HCT116 (cell line): ENCODE measurements around the gene ADAP2. TPM values are rescaled to one million over a fixed set of nuclear protein-coding genes. Genes with fewer than 3 reads are reported as not detected.
"Not testable (repeated sequence)": the region's sequence is repeated elsewhere in the genome, so short reads cannot be mapped to it uniquely, and the experiment has no call there.

Source experiments
- ATAC-seq: fragments of 200-7000 bp; cut with Tn5 transposase; 2 replicates; pipeline ENCODE4 v1.9.1; 2020; ENCODE audit warnings: mild to moderate bottlenecking, moderate library complexity
- BruUV-seq: library from RNA; stranded (reverse); fragments of 400-500 nt; replicated peaks from 2 replicates; lab custom pipeline; 2021; lab: Mats Ljungman, UMichigan
- CTCF ChIA-PET: fragments of 300-600 bp; sonication (Branson Sonifier 250); formaldehyde crosslinking; loops from one replicate; lab custom pipeline; 2021; ENCODE audit warnings: antibody characterized with exemption; lab: Charles Lee
- POLR2A ChIA-PET: fragments of 300-600, 350-600 bp; sonication (Branson Sonifier 250); formaldehyde crosslinking; loops from one replicate; lab custom pipeline; 2021; ENCODE audit warnings: antibody characterized with exemption; lab: Charles Lee
- RAD21 ChIA-PET, 2 experiments: fragments of 300-600 bp; sonication (Branson Sonifier 250); formaldehyde crosslinking; loops; one replicate each; lab custom pipeline; 2023; ENCODE audit warnings: low total read pairs in 2 of 2; ENCODE audit not compliant: uncharacterized antibody in 2 of 2, unreplicated experiment in 2 of 2, low non-redundant PET in 1 of 2; lab: Charles Lee
- DNase-seq: peaks from one replicate; pipeline ENCODE4 v3.0.0-alpha.2; 2010; ENCODE audit warnings: low read depth, low spot score
- H2AFZ ChIP-seq: fragments of 200-600 bp; shearing (Covaris generic), sonication (generic); 2 replicates; pipeline ENCODE4 v1.6.1; 2017; ENCODE audit warnings: low read depth, mixed run types, mixed read lengths, antibody characterized with exemption, low read length; ENCODE audit not compliant: poor library complexity, severe bottlenecking
- H3K27ac ChIP-seq: 2 replicates; pipeline ENCODE4 v1.5.1; 2012; ENCODE audit warnings: low read depth, low read length
- H3K27me3 ChIP-seq: fragments of 200-600 bp; sonication (generic); 2 replicates; pipeline ENCODE4 v1.6.1; 2016; ENCODE audit warnings: mixed run types, low read length, mixed read lengths; ENCODE audit not compliant: insufficient read depth
- H3K36me3 ChIP-seq, 2 experiments: fragments of 200-500 bp in 1 of 2; fragments of 200-600 bp in 1 of 2; sonication (Bioruptor generic) in 1 of 2; sonication (generic) in 1 of 2; 2 replicates each; pipeline versions ENCODE4 v1.5.1 to v1.6.1; 2014 to 2016; ENCODE audit warnings: low read length in 2 of 2, inconsistent platforms in 1 of 2, mixed read lengths in 1 of 2, mixed run types in 1 of 2; ENCODE audit not compliant: insufficient read depth in 2 of 2, control insufficient read depth in 1 of 2
- H3K4me1 ChIP-seq, 2 experiments: fragments of 200-600 bp in 1 of 2; sonication (generic) in 1 of 2; 2 replicates each; pipeline versions ENCODE4 v1.5.1 to v1.6.1; 2012 to 2017; ENCODE audit warnings: low read length in 2 of 2, inconsistent platforms in 1 of 2, mild to moderate bottlenecking in 1 of 2, mixed read lengths in 1 of 2, mixed run types in 1 of 2, moderate library complexity in 1 of 2; ENCODE audit not compliant: insufficient read depth in 2 of 2, control insufficient read depth in 1 of 2
- H3K4me2 ChIP-seq: fragments of 200-600 bp; sonication (generic); 2 replicates; pipeline ENCODE4 v1.6.1; 2017; ENCODE audit warnings: mixed run types, low read length, mixed read lengths
- H3K4me3 ChIP-seq, 2 experiments: fragments of 200-600 bp in 1 of 2; sonication (generic) in 1 of 2; replicated peaks in 1 of 2; 2 replicates each; pipeline ENCODE4 v1.5.1; 2011 to 2016; ENCODE audit warnings: low read length in 2 of 2, control low read depth in 1 of 2, low read depth in 1 of 2, mild to moderate bottlenecking in 1 of 2, mixed read lengths in 1 of 2, mixed run types in 1 of 2
- H3K79me2 ChIP-seq: fragments of 200-600 bp; sonication (generic); 2 replicates; pipeline ENCODE4 v1.6.1; 2017; ENCODE audit warnings: mild to moderate bottlenecking, mixed run types, low read length, moderate library complexity, mixed read lengths; ENCODE audit not compliant: insufficient read depth
- H3K9ac ChIP-seq: fragments of 200-600 bp; sonication (generic); 2 replicates; pipeline ENCODE4 v1.6.1; 2016; ENCODE audit warnings: low read length, mixed read lengths
- H3K9me2 ChIP-seq: fragments of 200-600 bp; sonication (generic), shearing (Covaris generic); 2 replicates; pipeline ENCODE4 v1.6.1; 2017; ENCODE audit warnings: mixed run types, mild to moderate bottlenecking, moderate library complexity; ENCODE audit not compliant: insufficient read depth
- H3K9me3 ChIP-seq, 2 experiments: fragments of 200-500 bp in 1 of 2; fragments of 200-600 bp in 1 of 2; sonication (Bioruptor generic) in 1 of 2; sonication (generic) in 1 of 2; 2 replicates each; pipeline ENCODE4 v1.6.1; 2014 to 2017; ENCODE audit warnings: low read length in 2 of 2, mixed read lengths in 2 of 2, inconsistent platforms in 1 of 2, low read depth in 1 of 2, mild to moderate bottlenecking in 1 of 2, mixed run types in 1 of 2, moderate library complexity in 1 of 2; ENCODE audit not compliant: control insufficient read depth in 1 of 2, insufficient read depth in 1 of 2
- H4K20me1 ChIP-seq: fragments of 200-600 bp; sonication (generic), shearing (Covaris generic); 2 replicates; pipeline ENCODE4 v1.6.1; 2017; ENCODE audit warnings: mixed run types, mild to moderate bottlenecking, moderate library complexity; ENCODE audit not compliant: insufficient read depth
- ATF3 ChIP-seq: IDR thresholded peaks from 2 replicates; pipeline ENCODE4 v1.6.1; 2012
- CBX3 ChIP-seq: IDR thresholded peaks from 2 replicates; pipeline ENCODE4 v1.6.1; 2012; ENCODE audit warnings: low read depth
- EGR1 ChIP-seq: IDR thresholded peaks from 2 replicates; pipeline ENCODE4 v1.6.1; 2012; ENCODE audit warnings: low read depth
- ELF1 ChIP-seq: IDR thresholded peaks from 2 replicates; pipeline ENCODE4 v1.6.1; 2012; ENCODE audit warnings: low read depth, borderline replicate concordance
- EZH2 ChIP-seq: fragments of 200-600 bp; sonication (generic); IDR thresholded peaks from 2 replicates; pipeline ENCODE4 v1.6.1; 2017; ENCODE audit warnings: antibody characterized with exemption, mixed run types
- FOSL1 ChIP-seq: IDR thresholded peaks from 2 replicates; pipeline ENCODE4 v1.6.1; 2012; ENCODE audit warnings: low read depth
- MAX ChIP-seq: IDR thresholded peaks from 2 replicates; pipeline ENCODE4 v1.6.1; 2012
- POLR2A ChIP-seq: IDR thresholded peaks from 2 replicates; pipeline ENCODE4 v1.7.0; 2011; ENCODE audit warnings: borderline replicate concordance; ENCODE audit not compliant: insufficient read depth, insufficient read length; ENCODE audit errors: extremely low read depth
- RAD21 ChIP-seq: IDR thresholded peaks from 2 replicates; pipeline ENCODE4 v1.6.1; 2012; ENCODE audit warnings: low read depth, mild to moderate bottlenecking
- REST ChIP-seq: IDR thresholded peaks from 2 replicates; pipeline ENCODE4 v1.6.1; 2012; ENCODE audit warnings: low read depth
- SIN3A ChIP-seq: IDR thresholded peaks from 2 replicates; pipeline ENCODE4 v1.6.1; 2012; ENCODE audit warnings: low read depth
- SRF ChIP-seq: IDR thresholded peaks from 2 replicates; pipeline ENCODE4 v1.6.1; 2012; ENCODE audit warnings: low read depth
- TCF7L2 ChIP-seq: IDR thresholded peaks from 2 replicates; pipeline ENCODE4 v1.7.0; 2011; ENCODE audit warnings: borderline replicate concordance, inconsistent platforms; ENCODE audit not compliant: insufficient read depth, insufficient read length; ENCODE audit errors: extremely low read depth
- YY1 ChIP-seq: IDR thresholded peaks from 2 replicates; pipeline ENCODE4 v1.6.1; 2011; ENCODE audit warnings: low read length, low read depth, moderate library complexity, mild to moderate bottlenecking; ENCODE audit not compliant: insufficient replicate concordance; ENCODE audit errors: extremely low read depth
- ZFX ChIP-seq: fragments of 450-650 bp; IDR thresholded peaks from 2 replicates; pipeline ENCODE4 v1.6.1; 2017
- intact Hi-C: fragments of 100-400 bp; cut with micrococcal nuclease; formaldehyde crosslinking; loops from 2 replicates; pipeline ENCODE4 v1.10.0; 2022
- total RNA-seq: library from RNA; stranded (reverse); gene quantifications from one replicate; pipeline ENCODE4 v1.2.1, GENCODE V29; 2021; ENCODE audit not compliant: unreplicated experiment
- TF ChIP-seq, protein P1 (sequence below), 3 experiments: fragments of 200-600 bp in 1 of 3; sonication (generic) in 1 of 3; IDR thresholded peaks in 2 of 3; conservative IDR thresholded peaks in 1 of 3; 2 replicates each; pipeline ENCODE4 v1.5.1; 2012 to 2017; ENCODE audit warnings: low read depth in 2 of 3, low read length in 2 of 3, antibody characterized with exemption in 1 of 3, borderline replicate concordance in 1 of 3, control low read depth in 1 of 3, mild to moderate bottlenecking in 1 of 3, mixed read lengths in 1 of 3, mixed run types in 1 of 3, moderate library complexity in 1 of 3; ENCODE audit not compliant: insufficient read depth in 1 of 3

Gene ADAP2
- total RNA-seq, 1 experiment from 2014 or later, result 17.2 TPM

DNA sequence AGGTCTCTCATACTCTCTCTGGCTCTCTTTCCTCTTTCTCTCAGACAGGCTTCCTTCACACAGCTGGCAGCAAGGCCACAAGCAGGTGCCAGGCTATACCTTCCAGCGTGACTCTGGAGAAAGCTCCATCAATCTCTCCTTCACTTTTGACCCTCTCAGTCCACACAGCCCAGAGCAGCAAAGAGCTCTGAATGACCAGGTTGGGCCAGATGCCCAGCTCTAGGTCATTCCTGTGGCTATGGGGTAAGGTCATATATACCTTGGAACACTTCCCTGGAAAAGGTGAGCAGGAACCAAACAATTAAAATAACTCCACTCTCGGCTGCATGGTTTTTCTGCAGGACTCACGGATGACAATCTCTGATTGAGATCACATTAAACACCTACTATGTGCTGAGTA is 8.8 kb downstream of the ADAP2 start:
- Histone ChIP-seq H3K9me3 (no peaks in the 10 kb centered on the region), H3K4me1 (no peaks in the 10 kb centered on the region), H4K20me1 (no peaks in the 10 kb centered on the region), H3K36me3 (peaks cover 5% of the 10 kb centered on the region in 2 experiments; a peak in 2 of 4 replicates), H3K4me3 (no peak overlapping the region), H3K79me2 (no peaks in the 10 kb centered on the region), H2AFZ (no peak overlapping the region), H3K9ac (no peak overlapping the region), H3K9me2 (no peaks in the 10 kb centered on the region), H3K27me3 (no peaks in the 10 kb centered on the region), H3K27ac (no peak overlapping the region), H3K4me2 (no peak overlapping the region)
- POLR2A ChIA-PET, result no interaction called here
- CTCF ChIA-PET, result no interaction called here
- no TSS peak for BruUV-seq
- no peak for ATAC-seq
- DNase-seq, result no peak
- intact Hi-C loops, result no loop called here
- RAD21 ChIA-PET, result no interaction called here
- TF ChIP-seq TCF7L2 (no peak), YY1 (no peak), ZFX (no peak), ATF3 (no peak), FOSL1 (no peak), REST (no peak), SIN3A (no peak), SRF (no peak), POLR2A (no peak), MAX (no peak), EZH2 (no peak), EGR1 (no peak), CBX3 (no peak), RAD21 (no peak), ELF1 (no peak)
- TF ChIP-seq, protein P1, sequence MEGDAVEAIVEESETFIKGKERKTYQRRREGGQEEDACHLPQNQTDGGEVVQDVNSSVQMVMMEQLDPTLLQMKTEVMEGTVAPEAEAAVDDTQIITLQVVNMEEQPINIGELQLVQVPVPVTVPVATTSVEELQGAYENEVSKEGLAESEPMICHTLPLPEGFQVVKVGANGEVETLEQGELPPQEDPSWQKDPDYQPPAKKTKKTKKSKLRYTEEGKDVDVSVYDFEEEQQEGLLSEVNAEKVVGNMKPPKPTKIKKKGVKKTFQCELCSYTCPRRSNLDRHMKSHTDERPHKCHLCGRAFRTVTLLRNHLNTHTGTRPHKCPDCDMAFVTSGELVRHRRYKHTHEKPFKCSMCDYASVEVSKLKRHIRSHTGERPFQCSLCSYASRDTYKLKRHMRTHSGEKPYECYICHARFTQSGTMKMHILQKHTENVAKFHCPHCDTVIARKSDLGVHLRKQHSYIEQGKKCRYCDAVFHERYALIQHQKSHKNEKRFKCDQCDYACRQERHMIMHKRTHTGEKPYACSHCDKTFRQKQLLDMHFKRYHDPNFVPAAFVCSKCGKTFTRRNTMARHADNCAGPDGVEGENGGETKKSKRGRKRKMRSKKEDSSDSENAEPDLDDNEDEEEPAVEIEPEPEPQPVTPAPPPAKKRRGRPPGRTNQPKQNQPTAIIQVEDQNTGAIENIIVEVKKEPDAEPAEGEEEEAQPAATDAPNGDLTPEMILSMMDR (IDR thresholded peaks at IDR 0.05 in 2 of 3, conservative IDR thresholded peaks at IDR 0.05 in 1 of 3; ENCODE audit: borderline replicate concordance in 1 of 3, insufficient read depth in 1 of 3, low read depth in 2 of 3, low read length in 2 of 3), result no peak

- H3K9ac ChIP-seq, DNase-seq, H3K27me3 ChIP-seq, BruUV-seq, intact Hi-C loops, H3K27ac ChIP-seq, ATAC-seq, H3K36me3 ChIP-seq, POLR2A ChIA-PET, H3K79me2 ChIP-seq, H3K4me2 ChIP-seq, H3K9me3 ChIP-seq, CTCF ChIA-PET, RAD21 ChIA-PET, H3K9me2 ChIP-seq, H2AFZ ChIP-seq, H4K20me1 ChIP-seq, H3K4me3 ChIP-seq, H3K4me1 ChIP-seq: not testable (repeated sequence)
Observed at GRCh38 chr17:30931582-30931981, 9.8 kb downstream of the ADAP2 start.
